GM18498 (cell line): Measurements from ENCODE around the gene GPC5.
"Not testable (repeated sequence)": the region's sequence is repeated elsewhere in the genome, so short reads cannot be mapped to it uniquely, and the experiment has no call there.

ENCODE experiments used
- ATAC-seq: cut with Tn5 transposase; IDR thresholded peaks from one replicate; pipeline ENCODE4 v1.9.1; 2021; ENCODE audit warnings: mild to moderate bottlenecking, moderate library complexity; ENCODE audit not compliant: unreplicated experiment

Gene GPC5

GRCh38 chr13:92676246-92676645 lies 1277.8 kb downstream of the GPC5 start:
- ATAC-seq, result no peak

- no peak for ATAC-seq
Observed at GRCh38 chr13:92677571-92677970, 1279.2 kb downstream of the GPC5 start.

GRCh38 chr13:92679602-92680001 lies 1281.2 kb downstream of the GPC5 start:
- no peak for ATAC-seq

- no peak for ATAC-seq
Observed at GRCh38 chr13:92681239-92681638, 1282.8 kb downstream of the GPC5 start.

- no peak for ATAC-seq
Observed at GRCh38 chr13:92682832-92683517, 1284.6 kb downstream of the GPC5 start.

- ATAC-seq, result no peak
Observed at GRCh38 chr13:92694047-92694446, 1295.6 kb downstream of the GPC5 start.

GRCh38 chr13:92695827-92696226 lies 1297.4 kb downstream of the GPC5 start:
- not testable (repeated sequence) for ATAC-seq

GRCh38 chr13:92716749-92717148 lies 1318.3 kb downstream of the GPC5 start:
- ATAC-seq, result no peak

- no peak for ATAC-seq
Observed at GRCh38 chr13:92717857-92718256, 1319.4 kb downstream of the GPC5 start.

GRCh38 chr13:92719868-92720267 lies 1321.4 kb downstream of the GPC5 start:
- no peak for ATAC-seq

GRCh38 chr13:92721620-92722019 lies 1323.2 kb downstream of the GPC5 start:
- no peak for ATAC-seq

- no peak for ATAC-seq
Observed at GRCh38 chr13:92727118-92727517, 1328.7 kb downstream of the GPC5 start.

GRCh38 chr13:92734068-92734467 lies 1335.6 kb downstream of the GPC5 start:
- no peak for ATAC-seq

- ATAC-seq, result no peak
Observed at GRCh38 chr13:92734545-92734944, 1336.1 kb downstream of the GPC5 start.

GRCh38 chr13:92735909-92736308 lies 1337.5 kb downstream of the GPC5 start:
- no peak for ATAC-seq

- no peak for ATAC-seq
Observed at GRCh38 chr13:92739306-92739818, 1340.9 kb downstream of the GPC5 start.

- no peak for ATAC-seq
Observed at GRCh38 chr13:92743992-92744391, 1345.6 kb downstream of the GPC5 start.

GRCh38 chr13:92745258-92745657 lies 1346.8 kb downstream of the GPC5 start:
- no peak for ATAC-seq

- ATAC-seq, result not testable (repeated sequence)
Observed at GRCh38 chr13:92752705-92753104, 1354.3 kb downstream of the GPC5 start.

GRCh38 chr13:92761710-92762109 lies 1363.3 kb downstream of the GPC5 start:
- ATAC-seq, result no peak

- ATAC-seq, result no peak
Observed at GRCh38 chr13:92767468-92767867, 1369.0 kb downstream of the GPC5 start.

GRCh38 chr13:92768602-92769001 lies 1370.2 kb downstream of the GPC5 start:
- no peak for ATAC-seq

GRCh38 chr13:92769046-92769445 lies 1370.6 kb downstream of the GPC5 start:
- no peak for ATAC-seq
